ENCODE measurements around the gene IQSEC1.
A peak's percentile ranks its signal among the peaks of the same experiment; 100 is the strongest.

IQSEC1 gene

GRCh38 chr3:13107661-13108060 lies 34.4 kb upstream of the IQSEC1 start:
- DNase-seq (ENCODE audit: low read depth), result no peak

GRCh38 chr3:13106308-13107001 lies 33.2 kb upstream of the IQSEC1 start:
- DNase-seq (ENCODE audit: low read depth), result no peak

- no peak for DNase-seq (ENCODE audit: low read depth)
These were observed 32.6 kb upstream of the IQSEC1 start for GRCh38 chr3:13105896-13106250.

- DNase-seq (ENCODE audit: low read depth), result no peak
These were observed 32.1 kb upstream of the IQSEC1 start for GRCh38 chr3:13105181-13105895.

GRCh38 chr3:13104511-13104910 lies 31.3 kb upstream of the IQSEC1 start:
- DNase-seq (ENCODE audit: low read depth), result no peak

GRCh38 chr3:13103416-13104058 lies 30.3 kb upstream of the IQSEC1 start:
- no peak for DNase-seq (ENCODE audit: low read depth)

GRCh38 chr3:13102386-13103345 lies 29.4 kb upstream of the IQSEC1 start:
- DNase-seq (ENCODE audit: low read depth), result no peak

GRCh38 chr3:13099707-13100106 lies 26.5 kb upstream of the IQSEC1 start:
- DNase-seq (ENCODE audit: low read depth), result no peak

- DNase-seq (ENCODE audit: low read depth), result no peak
These were observed 25.2 kb upstream of the IQSEC1 start for GRCh38 chr3:13098192-13098988.

- no peak for DNase-seq (ENCODE audit: low read depth)
These were observed 23.1 kb upstream of the IQSEC1 start for GRCh38 chr3:13096356-13096755.

GRCh38 chr3:13095408-13095937 lies 22.2 kb upstream of the IQSEC1 start:
- DNase-seq (ENCODE audit: low read depth), result no peak

GRCh38 chr3:13093687-13094086 lies 20.5 kb upstream of the IQSEC1 start:
- DNase-seq (ENCODE audit: low read depth), result no peak

GRCh38 chr3:13092621-13093617 lies 19.7 kb upstream of the IQSEC1 start:
- no peak for DNase-seq (ENCODE audit: low read depth)

- DNase-seq (ENCODE audit: low read depth), result peak; percentile 58
These were observed 18.8 kb upstream of the IQSEC1 start for GRCh38 chr3:13091898-13092611.

GRCh38 chr3:13088028-13089006 lies 15.1 kb upstream of the IQSEC1 start:
- DNase-seq (ENCODE audit: low read depth), result no peak

GRCh38 chr3:13087320-13087990 lies 14.2 kb upstream of the IQSEC1 start:
- no peak for DNase-seq (ENCODE audit: low read depth)

- no peak for DNase-seq (ENCODE audit: low read depth)
These were observed 13.3 kb upstream of the IQSEC1 start for GRCh38 chr3:13086531-13086981.
